Measurements from ENCODE around the gene BRAT1.

Gene BRAT1

GRCh38 chr7:2510130-2510776, 45.1 kb downstream of the BRAT1 start:
- no peak for DNase-seq

GRCh38 chr7:2509298-2509906, 45.9 kb downstream of the BRAT1 start:
- no peak for DNase-seq

- peak in 3 of 4 experiments; percentile 37 to 75 (median 63) for DNase-seq
Observed at GRCh38 chr7:2508327-2509215, 46.8 kb downstream of the BRAT1 start.

- no peak for DNase-seq
Observed at GRCh38 chr7:2507917-2508306, 47.4 kb downstream of the BRAT1 start.

GRCh38 chr7:2507208-2507916, 48.0 kb downstream of the BRAT1 start:
- no peak for DNase-seq

GRCh38 chr7:2505401-2505800, 49.9 kb downstream of the BRAT1 start:
- no peak for DNase-seq

GRCh38 chr7:2504889-2505375, 50.4 kb downstream of the BRAT1 start:
- no peak for DNase-seq

- no peak for DNase-seq
Observed at GRCh38 chr7:2504128-2504888, 51.0 kb downstream of the BRAT1 start.

- no peak for DNase-seq
Observed at GRCh38 chr7:2503056-2503941, 52.0 kb downstream of the BRAT1 start.

GRCh38 chr7:2502647-2502966, 52.7 kb downstream of the BRAT1 start:
- DNase-seq = no peak

GRCh38 chr7:2501947-2502646, 53.2 kb downstream of the BRAT1 start:
- no peak for DNase-seq

GRCh38 chr7:2500701-2501100, 54.6 kb downstream of the BRAT1 start:
- DNase-seq = no peak

- no peak for DNase-seq
Observed at GRCh38 chr7:2499719-2500430, 55.4 kb downstream of the BRAT1 start.

- DNase-seq = no peak
Observed at GRCh38 chr7:2499181-2499580, 56.1 kb downstream of the BRAT1 start.

GRCh38 chr7:2498708-2499107, 56.6 kb downstream of the BRAT1 start:
- no peak for DNase-seq

GRCh38 chr7:2497500-2498336, 57.6 kb downstream of the BRAT1 start:
- DNase-seq = no peak

GRCh38 chr7:2497065-2497464, 58.3 kb downstream of the BRAT1 start:
- DNase-seq = no peak

GRCh38 chr7:2496375-2496774, 58.9 kb downstream of the BRAT1 start:
- no peak for DNase-seq

Measured in activated naive CD4-positive, alpha-beta T cell (primary cell).